Body of pancreas (tissue), 4 donors: ENCODE measurements around the gene GSG1L. TPM values are rescaled to one million over a fixed set of nuclear protein-coding genes. Genes with fewer than 3 reads are reported as not detected.

Source experiments
- ATAC-seq: fragments of 150-250 bp; one replicate; pipeline ENCODE4 v1.9.1; 2016
- DNase-seq, 4 donors: peaks; one replicate each; pipeline ENCODE4 v3.0.0-alpha.2; 2019
- H3K27ac ChIP-seq, 4 donors: fragments of 200-600 bp; sonication (generic); 1 replicate in 3 of 4; 2 replicates in 1 of 4; pipeline versions ENCODE4 v1.5.1 to v1.6.1; 2016 to 2019; ENCODE audit warnings: mild to moderate bottlenecking in 1 of 4, mixed read lengths in 1 of 4, moderate library complexity in 1 of 4
- H3K27me3 ChIP-seq, 2 donors: fragments of 200-600 bp; sonication (generic); one replicate each; pipeline ENCODE4 v1.6.0; 2016; ENCODE audit warnings: mild to moderate bottlenecking in 1 of 2
- H3K36me3 ChIP-seq, 2 donors: fragments of 200-600 bp; sonication (generic); replicated peaks in 1 of 2; 2 replicates each; pipeline ENCODE4 v1.5.1; 2016; ENCODE audit warnings: low read depth in 2 of 2; ENCODE audit not compliant: insufficient read depth in 1 of 2
- H3K4me1 ChIP-seq: fragments of 200-600 bp; sonication (generic); one replicate; pipeline ENCODE4 v1.6.0; 2016
- H3K4me3 ChIP-seq, 2 donors: fragments of 200-600 bp; sonication (generic); 1 replicate in 1 of 2; 2 replicates in 1 of 2; pipeline ENCODE4 v1.5.1; 2016 to 2019
- H3K9me3 ChIP-seq, 3 donors: fragments of 200-600 bp; sonication (generic); 1 replicate in 2 of 3; 2 replicates in 1 of 3; pipeline ENCODE4 v1.5.1; 2016
- POLR2A ChIP-seq, 3 donors: fragments of 450-650 bp; IDR thresholded peaks; one replicate each; pipeline ENCODE4 v1.6.1; 2016; ENCODE audit warnings: antibody characterized with exemption in 3 of 3, mild to moderate bottlenecking in 2 of 3
- WGBS, 2 donors: methylation state at CpG; one replicate each; pipeline ENCODE4 v1.1.5; 2017; 5-methylcytosine and 5-hydroxymethylcytosine counted together
- intact Hi-C: fragments of 100-400 bp; cut with DNase I; formaldehyde crosslinking; loops from one replicate; pipeline ENCODE4 v1.15.1; 2023
- total RNA-seq, 2 donors: library from RNA; depleted of rRNA; stranded (reverse); fragments of >200 nt; gene quantifications; one replicate each; pipeline ENCODE4 v1.1.0, GENCODE V29; 2016
- TF ChIP-seq, protein P1 (sequence below), 7 experiments: fragments of 450-650 bp in 4 of 7; fragments of 200-600 bp in 3 of 7; sonication (generic) in 3 of 7; IDR thresholded peaks; one replicate each; pipeline ENCODE4 v1.5.1; 2016 to 2019; ENCODE audit warnings: antibody characterized with exemption in 7 of 7

The GSG1L gene
- total RNA-seq, 2 donors from 2014 or later: not detected

GRCh38 chr16:28093385-28093725 lies 29.8 kb upstream of the GSG1L start:
- Histone ChIP-seq H3K36me3 (peaks cover 0 to 7% of the 10 kb centered on the region in 2 donors), H3K4me3 (no peak overlapping the region), H3K27me3 (no peaks in the 10 kb centered on the region), H3K9me3 (no peaks in the 10 kb centered on the region), H3K27ac (no peak overlapping the region), H3K4me1 (no peaks in the 10 kb centered on the region)
- intact Hi-C loops: no loop called here
- TF ChIP-seq POLR2A (IDR thresholded peaks at IDR 0.05): no peak
- TF ChIP-seq, protein P1, sequence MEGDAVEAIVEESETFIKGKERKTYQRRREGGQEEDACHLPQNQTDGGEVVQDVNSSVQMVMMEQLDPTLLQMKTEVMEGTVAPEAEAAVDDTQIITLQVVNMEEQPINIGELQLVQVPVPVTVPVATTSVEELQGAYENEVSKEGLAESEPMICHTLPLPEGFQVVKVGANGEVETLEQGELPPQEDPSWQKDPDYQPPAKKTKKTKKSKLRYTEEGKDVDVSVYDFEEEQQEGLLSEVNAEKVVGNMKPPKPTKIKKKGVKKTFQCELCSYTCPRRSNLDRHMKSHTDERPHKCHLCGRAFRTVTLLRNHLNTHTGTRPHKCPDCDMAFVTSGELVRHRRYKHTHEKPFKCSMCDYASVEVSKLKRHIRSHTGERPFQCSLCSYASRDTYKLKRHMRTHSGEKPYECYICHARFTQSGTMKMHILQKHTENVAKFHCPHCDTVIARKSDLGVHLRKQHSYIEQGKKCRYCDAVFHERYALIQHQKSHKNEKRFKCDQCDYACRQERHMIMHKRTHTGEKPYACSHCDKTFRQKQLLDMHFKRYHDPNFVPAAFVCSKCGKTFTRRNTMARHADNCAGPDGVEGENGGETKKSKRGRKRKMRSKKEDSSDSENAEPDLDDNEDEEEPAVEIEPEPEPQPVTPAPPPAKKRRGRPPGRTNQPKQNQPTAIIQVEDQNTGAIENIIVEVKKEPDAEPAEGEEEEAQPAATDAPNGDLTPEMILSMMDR (IDR thresholded peaks at IDR 0.05): no peak
- DNase-seq (no peak), ATAC-seq (no peak)
- 92 to 93% methylated on average over 5 of the region's 5 CpGs for WGBS, 2 donors

- intact Hi-C loops: no loop called here
- Histone ChIP-seq H3K27ac (no peak overlapping the region), H3K4me3 (no peak overlapping the region), H3K9me3 (no peaks in the 10 kb centered on the region), H3K36me3 (peaks cover 0 to 2% of the 10 kb centered on the region in 2 donors), H3K27me3 (no peaks in the 10 kb centered on the region), H3K4me1 (no peaks in the 10 kb centered on the region)
- ATAC-seq: no peak
- WGBS, 2 donors: 83 to 86% methylated on average over 17 of the region's 17 CpGs
- no peak for TF ChIP-seq POLR2A (IDR thresholded peaks at IDR 0.05)
- TF ChIP-seq, protein P1 (IDR thresholded peaks at IDR 0.05): no peak
- DNase-seq: no peak
Observed at GRCh38 chr16:28092721-28093384, 29.3 kb upstream of the GSG1L start.

DNA sequence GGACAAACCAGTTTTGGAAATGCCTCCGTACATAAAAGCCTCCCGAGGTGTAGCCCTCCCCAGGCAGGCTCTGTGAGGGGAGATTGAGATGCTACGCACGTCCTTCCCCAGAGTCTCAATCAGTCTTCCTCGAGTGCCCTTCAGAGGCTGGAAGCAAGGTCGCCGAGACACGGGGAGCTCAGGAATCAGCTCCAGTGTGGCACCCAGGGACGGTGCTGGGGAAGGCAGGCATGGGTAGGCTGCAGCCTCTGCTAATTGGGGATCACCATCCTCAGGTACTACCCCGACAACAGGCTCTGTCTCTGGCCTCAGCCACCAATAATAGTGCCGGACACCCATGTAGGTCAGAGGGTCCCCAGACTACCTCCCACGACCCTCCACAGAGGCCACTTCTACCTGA lies 28.1 kb upstream of the GSG1L start:
- intact Hi-C loops: no loop called here
- H3K27ac ChIP-seq: no peak overlapping the region
- H3K4me1 ChIP-seq: no peaks in the 10 kb centered on the region
- no peak for ATAC-seq
- H3K36me3 ChIP-seq: no peaks in the 10 kb centered on the region
- H3K9me3 ChIP-seq: no peaks in the 10 kb centered on the region
- WGBS, 2 donors: 83% methylated on average over 5 to 12 of the region's 12 CpGs
- DNase-seq: no peak
- H3K4me3 ChIP-seq: no peak overlapping the region
- no peaks in the 10 kb centered on the region for H3K27me3 ChIP-seq
- TF ChIP-seq, protein P1 (IDR thresholded peaks at IDR 0.05): no peak
- TF ChIP-seq POLR2A (IDR thresholded peaks at IDR 0.05): no peak

GRCh38 chr16:28090646-28091377 lies 27.3 kb upstream of the GSG1L start:
- Histone ChIP-seq H3K4me1 (no peaks in the 10 kb centered on the region), H3K27me3 (no peaks in the 10 kb centered on the region), H3K27ac (no peak overlapping the region), H3K9me3 (no peaks in the 10 kb centered on the region), H3K36me3 (no peaks in the 10 kb centered on the region), H3K4me3 (no peak overlapping the region)
- intact Hi-C loops: no loop called here
- TF ChIP-seq, protein P1 (IDR thresholded peaks at IDR 0.05): no peak
- TF ChIP-seq POLR2A (IDR thresholded peaks at IDR 0.05): no peak
- DNase-seq (no peak), ATAC-seq (no peak)
- WGBS, 2 donors: 71% methylated on average over 10 to 19 of the region's 19 CpGs

DNA sequence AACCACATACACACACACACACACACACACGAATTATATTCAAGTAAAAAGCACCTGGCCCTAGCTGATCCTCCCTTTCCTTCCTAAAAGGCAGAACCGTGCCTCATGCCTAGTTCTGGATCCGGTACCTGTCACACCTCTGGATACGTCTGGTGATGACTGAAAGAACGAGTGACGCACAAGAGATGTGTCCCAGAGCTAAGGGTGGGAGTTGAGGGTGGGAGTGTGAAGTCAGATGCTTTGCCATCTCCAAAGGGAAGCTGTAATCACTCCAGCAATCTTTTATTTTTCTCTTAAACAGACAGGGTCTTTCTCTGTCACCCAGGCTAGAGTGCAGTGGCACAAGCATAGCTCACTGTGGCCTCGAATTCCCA lies 26.5 kb upstream of the GSG1L start:
- 78 to 79% methylated on average over 7 of the region's 7 CpGs for WGBS, 2 donors
- intact Hi-C loops: no loop called here
- no peaks in the 10 kb centered on the region for H3K36me3 ChIP-seq

More for the DNA sequence above, 26.5 kb upstream of the GSG1L start:
- Histone ChIP-seq H3K27ac (no peak overlapping the region), H3K9me3 (no peaks in the 10 kb centered on the region), H3K27me3 (no peaks in the 10 kb centered on the region), H3K4me3 (no peak overlapping the region), H3K4me1 (no peaks in the 10 kb centered on the region)
- no peak for TF ChIP-seq POLR2A (IDR thresholded peaks at IDR 0.05)
- TF ChIP-seq, protein P1 (IDR thresholded peaks at IDR 0.05): no peak
- no peak for DNase-seq
- ATAC-seq: no peak
